Measurements from ENCODE around the gene METTL25.

The METTL25 gene

DNA sequence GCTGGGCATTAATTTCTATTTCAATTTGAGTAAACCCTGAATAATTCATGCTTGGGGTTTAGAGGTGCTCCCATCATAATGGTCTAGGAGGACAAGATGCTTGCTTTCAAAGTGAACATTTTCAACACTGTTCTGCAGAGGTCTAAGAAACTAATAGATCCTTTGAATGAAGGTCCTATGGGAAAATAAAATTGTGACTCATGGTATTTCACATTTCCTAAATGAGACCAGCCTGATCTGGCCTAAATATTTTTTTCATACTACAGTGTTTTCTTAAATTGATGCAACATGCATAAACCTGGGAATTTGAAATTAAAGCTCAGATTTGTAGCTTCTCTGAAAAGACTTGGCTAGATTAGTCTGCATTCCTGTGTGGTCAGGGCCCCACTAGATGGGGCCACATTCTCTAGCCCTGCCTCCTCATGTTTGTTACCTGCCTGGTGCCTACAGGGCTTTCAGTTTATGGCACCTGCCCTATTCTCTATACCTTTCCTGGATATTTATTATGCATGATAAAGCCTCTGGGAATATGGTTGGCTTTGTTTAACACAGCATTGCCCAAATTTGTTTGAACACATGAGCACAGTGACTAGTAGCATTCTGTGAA is 112.7 kb downstream of the METTL25 start:
- DNase-seq (ENCODE audit: low read depth in 2 of 2) = no peak

DNA sequence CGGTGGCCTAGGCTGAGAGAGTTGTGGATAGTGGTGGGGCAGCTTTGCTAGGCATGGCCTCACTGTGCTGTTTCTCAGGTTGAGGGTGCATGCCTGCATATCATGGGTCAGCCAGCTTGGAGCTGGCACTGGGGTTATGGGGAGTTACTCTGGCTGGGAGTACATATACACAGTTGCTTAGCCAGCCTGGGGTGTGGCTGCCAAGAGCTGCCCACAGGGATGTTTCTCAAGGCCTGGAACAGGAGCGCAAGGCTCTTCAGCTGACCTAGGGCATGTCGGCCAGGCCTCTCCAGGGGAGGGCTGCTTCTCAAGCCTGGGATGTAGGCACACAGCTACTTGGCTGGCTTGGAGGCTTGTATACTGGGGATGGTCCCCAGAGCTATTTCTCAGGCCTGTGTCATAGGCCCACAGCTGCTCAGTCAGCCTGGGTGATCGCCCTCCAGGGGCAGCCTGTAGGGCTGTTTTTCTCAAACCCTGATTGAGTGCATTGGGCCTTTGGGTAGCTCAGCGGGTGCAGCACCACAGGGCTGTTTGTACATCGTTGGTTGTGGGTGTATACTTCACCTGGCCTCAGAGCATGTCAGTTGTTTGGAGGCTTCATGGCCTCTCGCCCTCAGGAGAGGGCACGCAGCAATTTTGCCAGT is 114.9 kb downstream of the METTL25 start:
- DNase-seq (ENCODE audit: low read depth in 2 of 2) = no peak

DNA sequence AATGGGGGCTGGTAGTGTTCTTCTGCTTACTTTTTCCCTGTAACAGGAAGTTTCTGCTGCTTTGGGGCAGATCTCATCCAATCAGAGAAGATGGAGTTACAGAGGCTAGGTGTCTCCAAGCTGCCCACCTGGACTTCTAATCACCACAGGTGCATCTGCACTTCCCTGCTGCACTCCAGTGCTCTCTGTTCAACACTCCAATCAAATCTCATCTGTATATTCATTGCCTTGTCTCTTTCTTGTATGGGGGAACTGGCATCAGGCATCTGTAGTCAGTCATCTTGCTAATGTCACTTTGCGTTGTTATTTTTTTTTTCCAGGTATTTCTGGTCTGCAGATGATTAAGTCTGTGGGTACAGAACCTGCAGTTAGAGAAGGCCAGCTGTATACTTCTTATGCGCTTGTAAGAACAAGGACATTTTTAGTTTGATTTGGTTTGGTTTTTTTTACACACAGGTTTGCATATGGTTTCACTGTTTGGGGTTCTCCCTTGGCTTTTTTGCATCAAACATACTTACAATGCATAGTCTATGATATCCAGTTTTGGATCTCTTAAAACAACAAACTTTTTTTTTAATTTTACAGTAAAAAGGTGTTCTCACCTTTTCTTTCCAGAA is 116.0 kb downstream of the METTL25 start:
- no peak for DNase-seq (ENCODE audit: low read depth in 2 of 2)

DNA sequence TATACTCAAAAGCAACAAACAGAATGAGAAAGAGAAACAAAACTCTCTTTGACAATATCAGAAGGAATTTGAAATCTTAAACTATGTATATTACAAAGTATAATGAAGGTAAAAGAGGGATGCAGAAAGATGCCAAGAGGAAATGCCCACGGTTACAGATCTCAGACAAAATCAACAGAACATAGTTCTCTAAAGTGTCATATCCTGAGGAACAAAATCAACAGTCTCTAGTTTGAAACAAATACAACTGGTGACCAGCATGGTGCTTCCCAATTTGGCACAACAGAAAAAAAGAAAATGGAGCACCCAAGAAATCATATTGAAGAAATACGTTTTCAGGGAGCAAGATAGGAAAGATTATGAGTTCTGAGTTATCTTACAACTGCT is 116.5 kb downstream of the METTL25 start:
- DNase-seq (ENCODE audit: low read depth in 2 of 2) = no peak

DNA sequence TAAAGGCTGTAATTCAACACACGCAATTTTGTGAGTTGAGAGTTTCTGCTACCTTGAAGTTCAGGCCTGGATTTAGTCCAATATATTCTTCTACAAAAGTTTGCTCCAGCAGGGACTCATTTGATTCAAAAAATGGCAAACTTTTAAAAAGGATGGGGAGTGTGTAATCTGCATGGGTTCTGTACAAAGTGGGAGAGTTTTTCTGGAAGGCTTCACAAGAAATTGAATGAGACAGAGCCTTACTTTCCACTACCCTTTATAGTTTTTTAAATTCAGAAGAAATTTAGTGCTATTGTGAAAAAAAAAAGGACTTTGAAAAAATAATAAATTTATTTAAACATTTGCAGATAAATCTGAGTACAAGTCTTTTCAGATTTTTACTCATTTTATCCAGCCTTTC is 116.9 kb downstream of the METTL25 start:
- no peak for DNase-seq (ENCODE audit: low read depth in 2 of 2)

DNA sequence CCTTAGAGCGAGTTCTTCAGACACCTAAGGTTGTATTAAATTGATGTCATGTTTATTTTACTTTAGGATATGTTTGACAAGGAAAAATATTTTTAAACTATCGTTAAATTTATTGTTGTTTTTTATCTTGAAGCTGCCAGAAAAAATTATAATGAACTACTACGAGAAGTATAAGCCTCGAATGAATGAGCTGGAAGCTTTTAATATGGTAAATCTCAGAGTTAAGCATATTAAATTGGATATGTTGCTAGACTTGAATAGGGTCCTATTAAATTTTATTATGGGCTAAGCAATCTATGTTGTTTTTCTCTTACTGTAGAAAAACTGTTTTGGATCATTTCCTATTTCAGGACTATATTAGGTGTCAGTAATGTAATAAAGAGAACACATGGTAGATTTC is 118.2 kb downstream of the METTL25 start:
- DNase-seq (ENCODE audit: low read depth in 2 of 2) = no peak

DNA sequence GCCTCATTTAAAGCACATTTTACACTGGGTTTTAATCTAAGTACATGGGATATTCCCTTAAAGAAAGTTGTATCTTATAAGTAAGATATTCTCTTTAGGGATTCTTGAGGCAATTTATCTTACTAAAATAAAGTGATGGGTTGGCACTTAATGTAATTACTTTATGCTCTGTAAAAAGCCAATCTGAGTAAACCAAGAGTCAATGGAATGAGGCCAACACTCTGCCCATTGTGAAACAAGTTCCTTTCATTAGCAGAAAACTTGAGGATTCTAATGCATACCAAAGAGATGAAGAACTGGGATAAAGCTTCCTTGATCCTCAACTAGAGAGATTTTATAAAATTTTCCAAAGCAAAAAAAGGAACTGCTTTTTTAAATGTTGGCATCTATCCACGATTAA is 121.2 kb downstream of the METTL25 start:
- DNase-seq (ENCODE audit: low read depth in 2 of 2) = no peak

DNA sequence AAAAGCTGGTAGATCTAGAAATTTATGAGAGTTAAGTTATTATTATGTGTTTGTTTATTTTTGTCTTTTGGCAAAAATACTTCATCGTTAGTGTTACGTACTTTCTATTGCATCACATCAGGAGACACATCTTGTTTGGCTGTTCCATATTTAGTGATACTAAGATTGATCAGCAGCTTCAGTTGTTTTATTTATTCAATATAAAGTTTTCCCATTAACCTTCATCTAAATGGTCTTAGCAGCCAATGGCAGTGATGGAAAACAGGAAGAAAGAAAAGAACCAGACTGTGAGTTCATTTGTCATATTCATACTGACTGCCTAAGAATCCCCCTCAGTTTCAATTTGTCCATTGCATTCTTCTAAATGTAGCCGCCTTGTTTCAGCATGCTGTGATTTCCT is 122.3 kb downstream of the METTL25 start:
- no peak for DNase-seq (ENCODE audit: low read depth in 2 of 2)

DNA sequence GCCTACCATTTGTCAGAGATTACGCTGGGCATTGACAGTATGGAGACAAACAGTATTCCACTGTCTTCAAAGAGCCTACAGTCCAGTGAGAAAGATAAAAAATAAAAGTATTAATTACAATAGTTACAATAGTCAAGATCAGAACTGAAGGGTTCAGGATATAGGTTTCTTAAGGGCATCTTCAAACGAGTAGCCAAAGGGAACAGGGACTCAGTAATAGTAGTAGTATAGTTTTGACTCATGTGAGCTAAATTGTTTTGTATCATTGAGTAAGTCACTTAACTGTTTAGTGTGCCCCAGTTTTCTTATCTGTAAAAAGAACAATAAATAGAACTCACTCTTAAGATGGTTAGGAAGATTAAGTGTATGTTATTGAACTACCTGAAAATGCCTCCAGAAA is 123.6 kb downstream of the METTL25 start:
- no peak for DNase-seq (ENCODE audit: low read depth in 2 of 2)

DNA sequence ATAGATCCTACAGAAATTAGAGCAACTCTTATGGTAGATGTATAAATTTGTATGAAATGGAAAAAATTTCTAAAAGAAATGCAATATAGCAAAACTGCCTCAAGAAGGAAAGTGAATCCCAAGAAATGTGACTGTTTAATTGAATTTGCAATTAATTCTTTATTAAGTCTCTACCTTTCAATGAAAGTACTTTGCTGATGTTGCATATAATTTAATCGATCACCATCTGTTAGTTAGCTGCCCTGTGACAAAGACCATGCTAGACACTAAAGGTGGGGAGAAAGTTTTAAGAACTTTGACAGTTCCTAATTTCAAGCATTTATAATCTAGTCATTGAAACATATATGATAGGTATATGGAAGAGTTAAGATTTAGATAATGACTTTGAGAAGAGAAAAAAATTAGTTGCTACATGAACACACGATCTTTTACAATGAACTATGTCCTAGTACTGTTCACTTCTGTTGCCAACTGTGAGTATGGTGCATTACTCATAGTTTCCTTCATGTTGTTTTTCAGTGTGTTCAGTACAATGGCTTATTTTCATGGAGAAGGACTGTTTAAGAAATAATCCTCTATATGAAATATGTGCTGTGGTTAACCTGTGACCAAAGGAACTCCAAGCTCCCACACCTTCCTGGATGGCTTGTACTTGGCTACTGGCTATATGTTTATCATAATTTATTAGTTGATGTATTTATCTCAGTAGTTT is 128.4 kb downstream of the METTL25 start:
- no peak for DNase-seq (ENCODE audit: low read depth in 2 of 2)

DNA sequence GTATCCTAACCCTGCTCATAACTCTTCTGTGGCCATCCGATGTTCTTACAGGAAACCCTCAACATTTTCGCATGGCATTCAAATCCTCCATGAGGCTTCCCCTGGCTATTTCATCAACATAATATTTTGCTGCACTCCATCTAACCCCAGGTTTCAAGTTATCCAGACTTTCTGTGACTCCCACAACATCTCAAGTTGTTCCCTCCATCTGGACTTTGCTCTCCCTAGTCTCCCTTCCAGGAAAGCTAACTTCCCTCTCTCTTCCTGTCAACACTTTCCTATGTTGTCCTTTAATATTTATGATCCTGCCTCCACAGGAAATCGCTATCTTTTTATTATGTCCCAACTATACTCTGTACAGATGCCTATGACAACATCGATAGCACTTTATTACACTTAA is 146.1 kb downstream of the METTL25 start:
- DNase-seq (ENCODE audit: low read depth in 2 of 2) = no peak

DNA sequence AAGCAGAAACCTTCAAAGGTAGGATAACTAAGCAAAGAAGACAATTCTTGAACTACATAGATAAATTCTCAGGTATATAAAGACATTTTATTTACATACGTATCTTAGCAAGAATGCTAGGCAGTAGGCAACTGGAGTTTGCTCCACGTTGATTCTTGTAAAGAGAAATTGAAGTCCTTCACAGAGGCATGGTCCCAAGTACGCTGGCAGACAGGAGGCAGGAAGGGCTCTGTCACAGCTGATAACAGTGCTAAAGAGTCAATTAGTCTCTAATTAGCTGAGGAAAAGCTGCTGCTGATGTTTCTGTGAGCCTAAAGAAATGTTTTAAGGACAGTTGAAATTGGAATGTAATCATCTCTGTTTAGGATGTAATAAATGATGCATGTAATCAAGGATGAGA is 146.8 kb downstream of the METTL25 start:
- DNase-seq (ENCODE audit: low read depth in 2 of 2) = no peak

DNA sequence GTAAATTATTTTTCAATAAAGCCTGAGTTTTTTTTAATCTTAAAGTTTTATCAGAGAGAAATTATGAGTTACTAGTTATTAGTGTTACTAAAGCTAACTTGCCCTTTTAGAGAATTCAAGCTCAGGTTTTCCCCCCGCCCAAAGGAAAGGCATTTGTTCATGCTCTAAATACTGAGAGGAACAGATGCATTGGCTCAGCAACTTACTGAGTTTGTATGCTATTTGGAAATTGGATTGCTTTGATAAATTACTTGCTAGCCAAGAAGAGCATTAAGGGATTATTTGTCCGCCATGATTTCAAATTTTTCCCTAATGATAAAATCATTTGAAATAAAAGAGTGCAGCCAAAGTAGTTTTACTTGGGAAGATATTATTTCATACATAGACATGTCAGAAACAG is 149.4 kb downstream of the METTL25 start:
- no peak for DNase-seq (ENCODE audit: low read depth in 2 of 2)

DNA sequence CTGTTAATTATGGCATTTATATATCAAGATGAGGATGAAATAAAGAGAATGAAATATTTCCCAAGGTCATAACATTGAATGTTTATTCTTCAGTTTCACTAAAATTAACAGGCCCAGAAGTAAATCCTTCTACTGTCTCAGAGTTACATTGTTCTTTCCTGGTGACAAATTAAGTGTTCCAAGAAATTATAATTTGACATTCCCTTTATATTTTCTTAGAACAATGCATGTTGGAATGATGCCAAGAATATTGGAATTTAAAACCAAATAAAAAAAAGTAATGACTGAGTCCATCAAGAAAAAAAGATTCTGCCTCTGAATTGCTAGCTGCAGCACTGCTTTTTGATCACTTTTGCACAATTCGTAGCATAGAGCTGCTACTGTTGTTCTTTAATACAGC is 152.1 kb downstream of the METTL25 start:
- DNase-seq (ENCODE audit: low read depth in 2 of 2) = no peak

DNA sequence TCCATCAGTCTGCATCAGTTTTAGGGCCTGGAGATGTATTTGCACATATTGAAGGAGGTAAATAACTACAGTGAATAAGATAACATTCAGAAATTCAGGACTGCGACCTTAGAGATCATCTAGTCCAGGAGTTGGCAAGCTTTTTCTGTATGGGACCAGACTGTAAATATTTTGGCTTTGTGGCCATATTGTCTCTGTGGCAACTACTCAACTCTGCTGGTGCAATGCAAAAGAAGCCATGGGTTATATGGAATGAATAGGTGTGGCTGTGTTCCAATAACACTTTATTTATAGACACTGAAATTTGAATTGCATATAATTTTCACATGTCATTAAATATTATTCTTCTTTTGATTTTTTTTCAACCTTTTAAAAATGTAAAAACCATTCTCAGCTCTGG is 156.6 kb downstream of the METTL25 start:
- DNase-seq (ENCODE audit: low read depth in 2 of 2) = no peak

DNA sequence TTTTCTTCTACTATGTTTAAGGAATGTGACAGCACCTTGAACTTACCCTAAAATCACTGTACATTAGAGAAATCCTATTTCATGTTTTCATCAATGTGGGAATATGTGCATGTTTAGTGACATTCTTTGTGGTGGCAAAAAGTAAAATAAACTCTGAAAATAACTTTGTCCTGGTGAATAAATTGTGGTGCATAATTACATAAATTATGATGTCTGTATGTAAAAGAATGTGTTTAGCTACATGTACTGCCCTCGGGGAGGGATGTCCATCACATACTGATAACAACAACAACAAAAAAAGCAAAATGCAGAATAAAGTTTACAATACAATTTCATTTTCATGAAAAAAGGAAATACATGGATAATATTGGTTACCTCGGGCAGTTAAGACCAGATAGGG is 157.3 kb downstream of the METTL25 start:
- DNase-seq (ENCODE audit: low read depth in 2 of 2) = no peak

DNA sequence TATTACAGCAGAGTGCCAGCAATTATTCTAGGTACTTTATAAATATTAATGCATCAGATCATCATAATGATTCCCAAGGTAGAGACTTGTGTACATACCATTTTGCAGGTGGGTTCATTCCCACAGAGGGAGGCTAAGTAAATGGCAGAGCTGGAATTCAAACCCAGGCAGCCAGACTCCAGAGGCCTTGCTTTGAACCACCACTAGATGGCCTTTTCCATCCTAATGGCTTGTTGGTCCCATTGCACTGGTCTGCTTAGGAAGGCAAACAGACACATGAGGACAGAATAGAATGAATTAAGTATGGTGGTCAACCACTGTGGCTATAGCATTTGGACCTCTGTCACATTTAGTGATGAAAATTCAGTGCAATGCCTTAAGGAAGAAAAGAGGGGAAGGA is 158.7 kb downstream of the METTL25 start:
- no peak for DNase-seq (ENCODE audit: low read depth in 2 of 2)

DNA sequence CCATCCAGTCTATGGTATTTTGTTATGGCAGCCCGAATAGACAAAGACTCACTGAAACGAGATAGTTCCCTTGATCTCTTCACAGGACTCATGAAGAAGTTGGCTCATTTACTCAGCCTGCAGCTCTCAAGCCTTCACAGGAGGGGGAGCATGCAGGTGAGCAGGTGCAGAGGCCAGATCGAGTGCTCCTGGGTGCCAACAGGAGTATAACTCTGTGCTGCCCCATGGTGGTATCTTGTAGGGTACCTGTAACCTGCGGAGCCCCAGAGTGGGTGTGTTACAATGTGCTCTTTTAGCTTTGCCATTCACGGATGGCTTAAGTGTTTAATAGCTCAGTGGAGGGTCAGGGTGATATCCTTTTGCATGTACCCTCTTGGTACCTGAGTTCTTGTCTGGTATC is 159.5 kb downstream of the METTL25 start:
- no peak for DNase-seq (ENCODE audit: low read depth in 2 of 2)

DNA sequence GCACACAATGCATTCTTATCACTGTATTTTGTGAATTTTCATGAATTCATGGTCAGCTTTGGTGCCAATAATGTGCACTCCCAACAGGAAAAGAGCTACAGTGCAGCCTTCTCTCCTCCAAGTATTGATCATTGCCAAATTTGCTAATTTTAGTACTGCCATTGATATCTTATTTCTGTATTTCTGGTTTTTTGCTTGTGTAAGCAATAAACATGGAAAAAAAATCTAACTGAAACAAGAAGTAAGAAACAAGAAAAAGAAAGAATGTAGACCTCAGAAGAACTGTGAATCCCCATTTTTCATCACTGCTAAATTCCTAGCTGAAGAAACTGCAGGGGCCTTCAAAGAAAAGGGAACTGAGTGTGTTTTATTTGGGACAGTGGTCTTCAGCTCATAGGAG is 161.2 kb downstream of the METTL25 start:
- DNase-seq (ENCODE audit: low read depth in 2 of 2) = no peak

DNA sequence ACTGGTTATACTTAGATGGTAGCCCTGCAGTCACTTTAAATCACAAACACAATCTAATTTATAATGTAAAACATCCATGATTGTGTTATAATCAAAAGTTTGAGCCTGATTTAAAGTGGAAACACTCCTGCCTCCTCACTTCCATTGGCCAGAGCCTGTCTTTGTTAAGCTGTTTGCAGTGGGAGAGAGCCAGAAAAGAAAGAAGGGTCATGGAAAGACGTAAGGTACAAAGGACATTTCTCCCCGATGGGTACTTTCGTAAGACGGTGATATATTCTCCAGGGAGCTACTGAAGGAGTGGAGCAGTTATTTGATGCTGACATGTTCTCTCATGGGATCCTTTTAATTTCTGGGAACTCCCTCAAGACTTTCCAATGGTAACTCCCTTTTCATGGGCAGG is 164.0 kb downstream of the METTL25 start:
- DNase-seq (ENCODE audit: low read depth in 2 of 2) = no peak

DNA sequence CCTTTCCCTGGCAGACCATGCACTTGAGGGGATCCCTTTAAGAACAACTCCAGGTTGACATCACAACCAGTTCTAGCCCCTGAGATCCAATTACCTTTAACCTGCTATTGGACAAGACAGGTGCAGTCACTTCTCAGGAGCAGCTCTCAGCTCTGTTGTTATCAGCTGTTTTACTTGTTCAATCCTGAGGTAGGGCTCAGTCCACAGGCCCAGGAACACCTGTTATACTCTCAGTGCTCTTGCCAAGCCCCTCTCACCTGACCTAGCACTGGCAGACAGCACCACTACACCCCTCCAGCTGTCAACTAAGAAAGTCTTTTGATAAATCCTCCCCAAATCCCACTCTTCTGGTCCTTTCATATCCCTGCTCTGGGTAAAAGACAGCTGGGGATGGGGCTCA is 164.4 kb downstream of the METTL25 start:
- no peak for DNase-seq (ENCODE audit: low read depth in 2 of 2)

DNA sequence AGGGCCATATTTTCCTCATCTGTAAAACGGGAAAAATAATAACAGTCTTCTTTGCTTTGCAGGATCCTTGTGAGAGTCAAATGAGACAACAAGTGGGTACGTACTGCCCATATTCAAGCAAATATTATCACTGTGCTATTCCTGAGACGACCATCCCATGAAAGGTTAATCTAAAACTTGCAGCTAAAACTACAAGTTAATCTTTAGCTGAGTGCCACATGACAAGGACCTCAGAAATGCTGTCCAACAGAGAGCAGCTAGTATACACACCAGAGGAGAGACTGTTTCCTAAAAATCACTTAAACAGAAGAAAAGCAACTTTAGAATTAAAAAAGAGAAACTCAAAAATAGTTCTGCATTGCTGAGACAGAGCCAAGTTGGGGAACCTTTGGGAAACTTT is 165.7 kb downstream of the METTL25 start:
- no peak for DNase-seq (ENCODE audit: low read depth in 2 of 2)

DNA sequence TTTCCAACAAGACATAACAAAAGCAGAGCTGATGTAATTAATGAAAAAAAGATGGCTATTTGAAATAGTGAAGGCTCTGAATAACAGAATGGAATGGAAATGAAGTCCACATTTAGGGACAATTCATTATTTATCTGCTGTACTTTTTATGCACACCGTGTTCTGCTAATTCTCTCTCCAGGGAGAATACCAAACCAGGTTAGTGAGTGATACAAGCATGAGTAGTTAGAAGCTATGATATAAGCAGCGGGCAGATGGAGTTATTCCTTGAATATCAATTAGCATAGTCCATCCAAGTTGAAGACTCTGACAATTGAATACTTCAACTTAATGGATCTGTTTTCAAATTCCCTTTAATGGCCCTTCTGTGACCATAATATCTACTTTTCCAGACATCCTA is 166.3 kb downstream of the METTL25 start:
- DNase-seq (ENCODE audit: low read depth in 2 of 2) = no peak
